Ovary (tissue), 9 donors: Measurements from ENCODE around the gene RGS3. TPM values are rescaled to one million over a fixed set of nuclear protein-coding genes. Genes with fewer than 3 reads are reported as not detected.
A peak's percentile ranks its signal among the peaks of the same experiment; 100 is the strongest.

ENCODE experiments used
- DNase-seq, 5 donors: peaks; one replicate each; pipeline ENCODE4 v3.0.0-alpha.2; 2019 to 2020
- H3K27ac ChIP-seq, 2 donors: fragments of 200-600 bp; one replicate each; pipeline versions ENCODE4 v1.5.1 to v1.8.0; 2019 to 2022
- H3K27me3 ChIP-seq: fragments of 200-600 bp; one replicate; pipeline ENCODE4 v1.8.0; 2022
- H3K36me3 ChIP-seq: fragments of 200-600 bp; sonication (generic); one replicate; pipeline ENCODE4 v1.5.1; 2019
- H3K4me1 ChIP-seq: one replicate; pipeline ENCODE4 v1.8.1; 2013; ENCODE audit warnings: mild to moderate bottlenecking, moderate library complexity; ENCODE audit not compliant: insufficient read depth
- H3K4me3 ChIP-seq: fragments of 200-600 bp; sonication (generic); one replicate; pipeline ENCODE4 v1.5.1; 2017
- H3K9me3 ChIP-seq, 2 donors: fragments of 200-600 bp in 1 of 2; sonication (generic) in 1 of 2; one replicate each; pipeline versions ENCODE4 v1.5.1 to v1.8.1; 2013 to 2019; ENCODE audit warnings: mild to moderate bottlenecking in 1 of 2, moderate library complexity in 1 of 2
- EP300 ChIP-seq: sonication (generic); formaldehyde crosslinking; IDR thresholded peaks from one replicate; pipeline ENCODE4 v1.6.1; 2017; ENCODE audit warnings: antibody characterized with exemption
- POLR2A ChIP-seq: fragments of 450-650 bp; IDR thresholded peaks from one replicate; pipeline ENCODE4 v1.6.1; 2017; ENCODE audit warnings: antibody characterized with exemption, mild to moderate bottlenecking, moderate library complexity
- WGBS, 3 donors: extraction: QIAGEN DNeasy Blood & Tissue Kit in 1 of 3; methylation state at CpG; one replicate each; pipeline versions ENCODE4 v1.1.5 to v1.1.7; 2013 to 2017; 5-methylcytosine and 5-hydroxymethylcytosine counted together
- intact Hi-C, 4 donors: fragments of 100-400 bp; cut with DNase I; formaldehyde crosslinking; loops; one replicate each; pipeline versions ENCODE4 v1.11.0 to v1.15.1; 2022 to 2023
- polyA plus RNA-seq, 2 donors: library from polyadenylated mRNA; stranded (reverse); fragments of 200-250 nt in 1 of 2; fragments of 350-450 nt in 1 of 2; fragmentation: Illumina TruSeq in 1 of 2; extraction: RNeasy Lipid Tissue Mini Kit (QIAGEN cat#74804) in 1 of 2; gene quantifications; one replicate each; pipeline ENCODE4 v1.2.3, GENCODE V29; 2013 to 2014
- total RNA-seq, 7 donors: library from RNA; depleted of rRNA in 2 of 7; stranded (reverse); fragments of >200 nt in 2 of 7; fragmentation: NEBNext Ultra II Directional in 3 of 7; extraction: Animal tissue kit (Norgen Biotek cat#: 25700) in 3 of 7; gene quantifications; one replicate each; pipeline versions ENCODE4 v1.1.0 to v1.2.4, GENCODE V29; 2016 to 2023
- TF ChIP-seq, protein P1 (sequence below), 3 donors: fragments of 450-650 bp in 2 of 3; fragments of 200-600 bp in 1 of 3; IDR thresholded peaks; one replicate each; pipeline versions ENCODE4 v1.5.1 to v1.8.0; 2016 to 2022; ENCODE audit warnings: antibody characterized with exemption in 3 of 3, mild to moderate bottlenecking in 1 of 3
- donor health status: DM: no; HTN: no; CAD: no; lungs with moderate emphysema.
- donor health status: DM: no; HTN: no; CAD: no.
- donor health status: Bipolar disorder and iron deficiency.
- donor health status: DM: yes; HTN: yes; CAD: no.
- donor health status: DM: no; HTN: no; CAD: no.
- donor health status: DM: yes; HTN: yes; CAD: no.

RGS3 gene
- total and polyA plus RNA-seq, 9 donors: 6.1 to 49.3 (median 15.4) TPM

DNA sequence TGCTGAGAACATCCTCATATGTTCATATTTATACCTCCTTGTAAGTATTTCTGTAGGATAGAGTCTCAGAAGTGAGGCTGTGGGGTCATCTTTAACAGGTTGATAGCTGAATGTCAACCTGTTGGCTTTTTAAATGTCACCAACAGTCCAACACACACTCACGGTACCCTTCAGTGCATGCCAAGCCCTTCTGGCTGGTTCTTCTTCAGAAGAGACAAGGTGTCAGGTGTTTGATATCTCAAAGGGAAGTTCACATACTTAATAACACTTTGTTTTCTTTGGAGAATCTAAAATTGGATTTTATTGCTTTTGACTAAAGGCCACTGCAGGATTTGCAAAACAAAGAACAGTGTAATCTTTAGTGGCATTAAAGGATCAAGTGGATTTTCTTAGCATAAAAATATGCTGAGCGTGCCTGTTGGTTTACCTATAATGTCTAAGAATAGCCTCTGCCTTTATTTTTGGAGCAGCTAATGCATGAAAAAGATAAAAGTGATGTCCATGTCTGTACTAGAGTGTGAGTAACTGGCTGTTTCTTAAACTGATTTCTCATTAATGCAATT is 58.2 kb downstream of the RGS3 start:
- TF ChIP-seq POLR2A (no peak), EP300 (no peak)
- TF ChIP-seq, protein P1, sequence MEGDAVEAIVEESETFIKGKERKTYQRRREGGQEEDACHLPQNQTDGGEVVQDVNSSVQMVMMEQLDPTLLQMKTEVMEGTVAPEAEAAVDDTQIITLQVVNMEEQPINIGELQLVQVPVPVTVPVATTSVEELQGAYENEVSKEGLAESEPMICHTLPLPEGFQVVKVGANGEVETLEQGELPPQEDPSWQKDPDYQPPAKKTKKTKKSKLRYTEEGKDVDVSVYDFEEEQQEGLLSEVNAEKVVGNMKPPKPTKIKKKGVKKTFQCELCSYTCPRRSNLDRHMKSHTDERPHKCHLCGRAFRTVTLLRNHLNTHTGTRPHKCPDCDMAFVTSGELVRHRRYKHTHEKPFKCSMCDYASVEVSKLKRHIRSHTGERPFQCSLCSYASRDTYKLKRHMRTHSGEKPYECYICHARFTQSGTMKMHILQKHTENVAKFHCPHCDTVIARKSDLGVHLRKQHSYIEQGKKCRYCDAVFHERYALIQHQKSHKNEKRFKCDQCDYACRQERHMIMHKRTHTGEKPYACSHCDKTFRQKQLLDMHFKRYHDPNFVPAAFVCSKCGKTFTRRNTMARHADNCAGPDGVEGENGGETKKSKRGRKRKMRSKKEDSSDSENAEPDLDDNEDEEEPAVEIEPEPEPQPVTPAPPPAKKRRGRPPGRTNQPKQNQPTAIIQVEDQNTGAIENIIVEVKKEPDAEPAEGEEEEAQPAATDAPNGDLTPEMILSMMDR (IDR thresholded peaks at IDR 0.05): no peak
- WGBS, 3 donors: 72 to 84% (median 82%) methylated on average over 2 of the region's 2 CpGs
- Histone ChIP-seq H3K9me3 (no peaks in the 10 kb centered on the region), H3K27me3 (no peaks in the 10 kb centered on the region), H3K36me3 (no peaks in the 10 kb centered on the region), H3K4me1 (peaks cover 15% of the 10 kb centered on the region), H3K4me3 (no peak overlapping the region), H3K27ac (no peak overlapping the region)
- DNase-seq: no peak
- intact Hi-C loops: no loop called here

DNA sequence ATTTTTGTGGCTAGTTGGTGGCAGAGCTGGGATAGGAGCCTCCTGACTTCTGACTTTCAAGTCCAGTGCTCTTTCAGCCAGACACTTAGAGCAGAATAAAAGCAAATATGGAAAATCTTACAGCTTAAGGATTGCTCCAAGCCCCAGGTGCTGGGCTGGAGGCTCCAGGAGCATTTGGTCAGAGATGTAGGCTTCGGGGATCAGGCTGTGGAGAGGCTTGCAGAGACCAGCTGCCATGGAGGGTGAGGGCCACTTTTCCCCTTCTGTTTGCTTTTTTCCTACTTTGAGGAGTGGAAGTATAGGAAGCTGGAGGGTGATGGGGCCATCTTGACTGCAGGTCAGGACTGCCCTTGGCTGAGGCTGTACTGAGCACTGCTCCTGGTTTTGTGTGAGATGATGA is 58.9 kb downstream of the RGS3 start:
- WGBS, 3 donors: 95 to 100% (median 100%) methylated on average over 1 of the region's 1 CpG
- no peak overlapping the region for H3K27ac ChIP-seq
- H3K4me1 ChIP-seq: peaks cover 15% of the 10 kb centered on the region
- no peak overlapping the region for H3K4me3 ChIP-seq
- TF ChIP-seq EP300: no peak
- TF ChIP-seq, protein P1 (IDR thresholded peaks at IDR 0.05): no peak
- TF ChIP-seq POLR2A: no peak
- no peaks in the 10 kb centered on the region for H3K9me3 ChIP-seq
- H3K27me3 ChIP-seq: no peaks in the 10 kb centered on the region
- intact Hi-C loops: no loop called here
- no peaks in the 10 kb centered on the region for H3K36me3 ChIP-seq
- no peak for DNase-seq

DNA sequence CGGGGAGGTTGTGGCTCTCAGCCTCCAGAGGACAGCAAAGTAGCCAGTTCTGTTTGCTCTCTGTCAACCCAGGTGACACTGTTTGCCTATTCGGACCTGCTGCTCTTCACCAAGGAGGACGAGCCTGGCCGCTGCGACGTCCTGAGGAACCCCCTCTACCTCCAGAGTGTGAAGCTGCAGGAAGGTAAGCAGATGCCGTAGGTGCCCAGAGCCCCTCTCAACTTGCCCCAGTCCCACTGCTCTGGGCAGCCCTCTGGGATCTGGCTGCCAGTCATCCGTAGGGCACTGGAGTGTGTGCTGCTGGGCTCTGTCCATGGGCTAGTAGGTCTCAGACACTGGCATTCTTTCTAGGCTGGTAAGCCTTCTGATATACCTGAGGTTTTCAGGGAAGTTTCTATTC is 59.3 kb downstream of the RGS3 start:
- H3K36me3 ChIP-seq: no peaks in the 10 kb centered on the region
- WGBS, 3 donors: 96% methylated on average over 8 of the region's 8 CpGs
- no peaks in the 10 kb centered on the region for H3K9me3 ChIP-seq
- H3K4me3 ChIP-seq: no peak overlapping the region
- intact Hi-C loops: no loop called here
- H3K4me1 ChIP-seq: peaks cover 15% of the 10 kb centered on the region
- DNase-seq: no peak
- no peak overlapping the region for H3K27ac ChIP-seq
- H3K27me3 ChIP-seq: no peaks in the 10 kb centered on the region
- TF ChIP-seq POLR2A (no peak), EP300 (no peak)
- TF ChIP-seq, protein P1 (IDR thresholded peaks at IDR 0.05): no peak

GRCh38 chr9:113523421-113524141 is 60.1 kb downstream of the RGS3 start:
- H3K36me3 ChIP-seq: no peaks in the 10 kb centered on the region
- H3K4me3 ChIP-seq: no peak overlapping the region
- H3K4me1 ChIP-seq: peaks cover 15% of the 10 kb centered on the region
- TF ChIP-seq, protein P1 (IDR thresholded peaks at IDR 0.05): no peak
- no peak for TF ChIP-seq POLR2A
- no peak for TF ChIP-seq EP300
- intact Hi-C loops: no loop called here
- no peaks in the 10 kb centered on the region for H3K27me3 ChIP-seq
- no peak overlapping the region for H3K27ac ChIP-seq
- no peaks in the 10 kb centered on the region for H3K9me3 ChIP-seq
- 18 to 24% (median 18%) methylated on average over 19 of the region's 19 CpGs for WGBS, 3 donors
- DNase-seq: peak in 3 of 5 donors; percentile 32 to 55 (median 45)
